IMR-90 (cell line): ENCODE data around the gene CPAMD8. TPM values are rescaled to one million over a fixed set of nuclear protein-coding genes. Genes with fewer than 3 reads are reported as not detected.

ENCODE experiments used
- ATAC-seq: fragments of 200-7000 bp; cut with Tn5 transposase; 2 replicates; pipeline ENCODE4 v1.9.1; 2020; ENCODE audit warnings: low read depth, mild to moderate bottlenecking, moderate library complexity
- BruUV-seq: library from RNA; stranded (reverse); fragments of 400-500 nt; replicated peaks from 2 replicates; lab custom pipeline; 2021; lab: Mats Ljungman, UMichigan
- CTCF ChIA-PET: fragments of 300-600 bp; formaldehyde crosslinking; extraction: SDS; loops from one replicate; lab custom pipeline; 2021; ENCODE audit warnings: antibody characterized with exemption; lab: Yijun Ruan, JAX
- POLR2A ChIA-PET: fragments of 300-600 bp; sonication (Branson Sonifier 250); formaldehyde crosslinking; loops from one replicate; lab custom pipeline; 2022; ENCODE audit warnings: antibody characterized with exemption; ENCODE audit not compliant: unreplicated experiment; lab: Charles Lee
- DNase-seq: peaks from one replicate; pipeline ENCODE4 v3.0.0; 2013
- H2AFZ ChIP-seq: replicated peaks from 2 replicates; pipeline ENCODE3; 2013; ENCODE audit warnings: low read length, mild to moderate bottlenecking; ENCODE audit not compliant: poor library complexity
- H2AK5ac ChIP-seq: 2 replicates; pipeline ENCODE4 v1.6.1; 2013; ENCODE audit warnings: low read depth, low read length, inconsistent platforms
- H2AK9ac ChIP-seq: replicated peaks from 2 replicates; pipeline ENCODE3; 2013; ENCODE audit warnings: mild to moderate bottlenecking, low read depth, low read length, moderate library complexity; ENCODE audit not compliant: poor library complexity
- H2BK120ac ChIP-seq: 2 replicates; pipeline ENCODE4 v1.6.1; 2013; ENCODE audit warnings: low read depth, low read length, inconsistent platforms
- H2BK15ac ChIP-seq: 3 replicates; pipeline ENCODE4 v1.6.1; 2013; ENCODE audit warnings: low read depth, low read length, inconsistent platforms
- H2BK20ac ChIP-seq: 2 replicates; pipeline ENCODE4 v1.6.1; 2013; ENCODE audit warnings: low read depth, mild to moderate bottlenecking, inconsistent platforms, low read length, moderate library complexity
- H2BK5ac ChIP-seq: 2 replicates; pipeline ENCODE4 v1.6.1; 2013; ENCODE audit warnings: mild to moderate bottlenecking, low read depth, low read length, inconsistent platforms; ENCODE audit not compliant: poor library complexity, severe bottlenecking
- H3K14ac ChIP-seq: replicated peaks from 2 replicates; pipeline ENCODE4 v1.6.1; 2013; ENCODE audit warnings: low read depth, low read length, inconsistent platforms
- H3K18ac ChIP-seq: 2 replicates; pipeline ENCODE4 v1.6.1; 2013; ENCODE audit warnings: low read depth, low read length, control low read depth
- H3K23ac ChIP-seq: 2 replicates; pipeline ENCODE4 v1.6.1; 2013; ENCODE audit warnings: low read depth, low read length, inconsistent platforms
- H3K27ac ChIP-seq: 2 replicates; pipeline ENCODE4 v1.5.1; 2013; ENCODE audit warnings: mild to moderate bottlenecking, control low read depth, low read length; ENCODE audit not compliant: insufficient read depth
- H3K27me3 ChIP-seq: 2 replicates; pipeline ENCODE4 v1.6.1; 2013; ENCODE audit warnings: low read length; ENCODE audit not compliant: control insufficient read depth, insufficient read depth
- H3K36me3 ChIP-seq: 2 replicates; pipeline ENCODE4 v1.6.1; 2013; ENCODE audit warnings: low read length, mixed read lengths; ENCODE audit not compliant: control insufficient read depth, insufficient read depth
- H3K4ac ChIP-seq: 2 replicates; pipeline ENCODE4 v1.6.1; 2013; ENCODE audit warnings: low read depth, low read length, inconsistent platforms
- H3K4me1 ChIP-seq: 2 replicates; pipeline ENCODE4 v1.6.1; 2013; ENCODE audit warnings: low read length, mixed read lengths; ENCODE audit not compliant: control insufficient read depth, insufficient read depth
- H3K4me2 ChIP-seq: 2 replicates; pipeline ENCODE4 v1.6.1; 2013; ENCODE audit warnings: low read depth, mild to moderate bottlenecking, control low read depth, low read length, moderate library complexity
- H3K4me3 ChIP-seq: 2 replicates; pipeline ENCODE4 v1.5.1; 2013; ENCODE audit warnings: low read depth, mild to moderate bottlenecking, control low read depth, low read length, moderate library complexity; ENCODE audit not compliant: insufficient read depth
- H3K56ac ChIP-seq: 2 replicates; pipeline ENCODE4 v1.6.1; 2013; ENCODE audit warnings: low read length, inconsistent platforms; ENCODE audit not compliant: insufficient read depth; ENCODE audit errors: extremely low read depth
- H3K79me1 ChIP-seq, 2 experiments: 2 replicates each; pipeline ENCODE4 v1.6.1; 2013; ENCODE audit warnings: low read length in 2 of 2, inconsistent platforms in 1 of 2, low read depth in 1 of 2
- H3K9ac ChIP-seq: 2 replicates; pipeline ENCODE4 v1.6.1; 2013; ENCODE audit warnings: low read depth, low read length, control low read depth
- H3K9me1 ChIP-seq: 2 replicates; pipeline ENCODE4 v1.6.1; 2013; ENCODE audit warnings: low read length, inconsistent platforms; ENCODE audit not compliant: insufficient read depth
- H3K9me3 ChIP-seq: 2 replicates; pipeline ENCODE4 v1.6.1; 2013; ENCODE audit warnings: low read length; ENCODE audit not compliant: control insufficient read depth, insufficient read depth
- H4K20me1 ChIP-seq: 2 replicates; pipeline ENCODE4 v1.6.1; 2013; ENCODE audit warnings: low read length, inconsistent platforms; ENCODE audit not compliant: insufficient read depth
- H4K5ac ChIP-seq: 2 replicates; pipeline ENCODE4 v1.6.1; 2013; ENCODE audit warnings: mild to moderate bottlenecking, low read depth, low read length, control low read depth
- H4K8ac ChIP-seq, 2 experiments: 2 replicates each; pipeline ENCODE4 v1.6.1; 2013; ENCODE audit warnings: low read depth in 2 of 2, low read length in 2 of 2, control low read depth in 1 of 2, inconsistent platforms in 1 of 2
- H4K91ac ChIP-seq: 2 replicates; pipeline ENCODE4 v1.6.1; 2013; ENCODE audit warnings: low read depth, low read length, inconsistent platforms; ENCODE audit not compliant: insufficient read depth
- CHD1 ChIP-seq: IDR thresholded peaks from 2 replicates; pipeline ENCODE4 v1.6.1; 2012; ENCODE audit warnings: low read depth, low read length, improper control_type of control experiment
- POLR2A ChIP-seq: IDR thresholded peaks from 2 replicates; pipeline ENCODE4 v1.6.1; 2012; ENCODE audit warnings: mild to moderate bottlenecking, low read depth, low read length
- RCOR1 ChIP-seq: IDR thresholded peaks from 2 replicates; pipeline ENCODE4 v1.6.1; 2012; ENCODE audit warnings: mild to moderate bottlenecking, low read length, improper control_type of control experiment; ENCODE audit not compliant: insufficient replicate concordance
- WGBS, 2 experiments: methylation state at CpG; one replicate each; pipeline versions ENCODE4 v1.1.5 to v1.1.7; 2013; ENCODE audit warnings: missing lambda C conversion rate in 2 of 2; ENCODE audit not compliant: insufficient read length in 1 of 2; ENCODE audit errors: extremely low coverage in 2 of 2; 5-methylcytosine and 5-hydroxymethylcytosine counted together
- dilution Hi-C: fragments of 300-500 bp; cut with HindIII; formaldehyde crosslinking; loops from one replicate; pipeline ENCODE4 v1.14.3; 2018; ENCODE audit warnings: low sequenced_read_pairs; ENCODE audit not compliant: unreplicated experiment
- in situ Hi-C: fragments of 300-500 bp; cut with MboI; formaldehyde crosslinking; loops from 3 replicates; pipeline ENCODE4 v1.14.3; 2019; ENCODE audit warnings: low sequenced_read_pairs, inconsistent platforms, mixed read lengths
- intact Hi-C: fragments of 100-400 bp; cut with micrococcal nuclease; formaldehyde crosslinking; loops from 2 replicates; pipeline ENCODE4 v1.10.0; 2022
- polyA plus RNA-seq, 3 experiments: library from polyadenylated mRNA; depleted of rRNA; stranded (reverse); fragments of >200 nt; gene quantifications; 2 replicates each; pipeline ENCODE4 v1.2.3, GENCODE V29; 2012; ENCODE audit warnings: low replicate concordance in 1 of 3
- total RNA-seq: library from RNA; depleted of rRNA; stranded (reverse); fragments of >200 nt; gene quantifications from 2 replicates; pipeline ENCODE4 v1.2.3, GENCODE V29; 2012

CPAMD8 gene
- total and polyA plus RNA-seq, 2 of the 4 experiments (the other 2 are of a cell fraction), result 0.36 to 0.79 TPM

GRCh38 chr19:16976446-16976845 lies 50.2 kb downstream of the CPAMD8 start:
- H2BK20ac ChIP-seq, result no peak overlapping the region

More at GRCh38 chr19:16976446-16976845, 50.2 kb downstream of the CPAMD8 start:
- Histone ChIP-seq H3K36me3 (no peaks in the 10 kb centered on the region), H3K4ac (no peak overlapping the region), H3K4me2 (no peak overlapping the region), H3K14ac (no peak overlapping the region), H3K9ac (no peak overlapping the region), H3K23ac (no peak overlapping the region), H3K4me3 (no peak overlapping the region), H4K91ac (no peak overlapping the region), H3K18ac (no peak overlapping the region), H2BK15ac (no peak overlapping the region), H2AK9ac (no peak overlapping the region), H3K9me1 (no peaks in the 10 kb centered on the region), H3K27ac (no peak overlapping the region), H4K8ac (no peak overlapping the region), H2BK120ac (no peak overlapping the region), H4K20me1 (no peaks in the 10 kb centered on the region), H4K5ac (no peak overlapping the region), H3K9me3 (no peaks in the 10 kb centered on the region), H2AFZ (no peak overlapping the region), H3K4me1 (no peaks in the 10 kb centered on the region), H3K79me1 (no peaks in the 10 kb centered on the region), H2AK5ac (no peak overlapping the region), H2BK5ac (no peak overlapping the region), H3K27me3 (no peaks in the 10 kb centered on the region), H3K56ac (no peak overlapping the region)
- CTCF ChIA-PET, result no interaction called here
- no peak for ATAC-seq
- WGBS, 2 experiments, result 74% methylated on average over 2 of the region's 5 CpGs; no CpG with 5 or more reads in 1 of the 2 experiments
- POLR2A ChIA-PET, result no interaction called here
- dilution Hi-C loops (no loop called here), intact Hi-C loops (no loop called here), in situ Hi-C loops (no loop called here)
- DNase-seq, result no peak
- no TSS peak for BruUV-seq
- TF ChIP-seq RCOR1 (no peak), CHD1 (no peak), POLR2A (no peak)
